Tibial nerve (tissue), 4 donors: Measurements from ENCODE around the gene SPAG9.

Experiments used
- EP300 ChIP-seq, 2 donors: sonication (generic); formaldehyde crosslinking; IDR thresholded peaks; one replicate each; pipeline ENCODE4 v1.6.1; 2017; ENCODE audit warnings: antibody characterized with exemption in 2 of 2, mild to moderate bottlenecking in 1 of 2
- POLR2A ChIP-seq, 2 donors: fragments of 450-650 bp; IDR thresholded peaks; one replicate each; pipeline ENCODE4 v1.6.1; 2017; ENCODE audit warnings: antibody characterized with exemption in 2 of 2, mild to moderate bottlenecking in 2 of 2, moderate library complexity in 2 of 2
- TF ChIP-seq, protein P1 (sequence below), 5 experiments: fragments of 200-600 bp in 3 of 5; fragments of 450-650 bp in 2 of 5; sonication (generic) in 3 of 5; IDR thresholded peaks; one replicate each; pipeline ENCODE4 v1.5.1; 2016 to 2019; ENCODE audit warnings: antibody characterized with exemption in 5 of 5, mild to moderate bottlenecking in 3 of 5, moderate library complexity in 2 of 5

DNA sequence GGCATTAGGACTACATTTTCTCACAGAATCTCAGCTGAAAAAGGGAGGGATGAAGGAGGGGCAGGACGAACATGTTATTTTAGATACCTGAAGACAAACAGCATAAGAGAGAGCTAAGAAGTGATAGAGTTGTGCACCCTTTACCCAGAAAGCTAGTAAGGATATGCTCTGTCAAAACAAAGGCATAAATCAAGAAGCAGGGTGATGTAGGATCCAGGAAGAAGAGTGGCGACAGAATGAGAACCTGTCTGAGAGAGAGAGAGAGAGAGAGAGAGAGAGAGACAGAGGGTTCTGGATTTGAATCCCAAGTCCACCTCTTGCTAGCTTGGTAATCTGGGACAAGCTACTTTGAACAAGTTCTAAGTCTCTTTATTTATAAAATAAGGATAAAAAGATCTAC lies 103.4 kb downstream of the SPAG9 start:
- TF ChIP-seq, protein P1, sequence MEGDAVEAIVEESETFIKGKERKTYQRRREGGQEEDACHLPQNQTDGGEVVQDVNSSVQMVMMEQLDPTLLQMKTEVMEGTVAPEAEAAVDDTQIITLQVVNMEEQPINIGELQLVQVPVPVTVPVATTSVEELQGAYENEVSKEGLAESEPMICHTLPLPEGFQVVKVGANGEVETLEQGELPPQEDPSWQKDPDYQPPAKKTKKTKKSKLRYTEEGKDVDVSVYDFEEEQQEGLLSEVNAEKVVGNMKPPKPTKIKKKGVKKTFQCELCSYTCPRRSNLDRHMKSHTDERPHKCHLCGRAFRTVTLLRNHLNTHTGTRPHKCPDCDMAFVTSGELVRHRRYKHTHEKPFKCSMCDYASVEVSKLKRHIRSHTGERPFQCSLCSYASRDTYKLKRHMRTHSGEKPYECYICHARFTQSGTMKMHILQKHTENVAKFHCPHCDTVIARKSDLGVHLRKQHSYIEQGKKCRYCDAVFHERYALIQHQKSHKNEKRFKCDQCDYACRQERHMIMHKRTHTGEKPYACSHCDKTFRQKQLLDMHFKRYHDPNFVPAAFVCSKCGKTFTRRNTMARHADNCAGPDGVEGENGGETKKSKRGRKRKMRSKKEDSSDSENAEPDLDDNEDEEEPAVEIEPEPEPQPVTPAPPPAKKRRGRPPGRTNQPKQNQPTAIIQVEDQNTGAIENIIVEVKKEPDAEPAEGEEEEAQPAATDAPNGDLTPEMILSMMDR (IDR thresholded peaks at IDR 0.05), result no peak
- no peak for TF ChIP-seq POLR2A (IDR thresholded peaks at IDR 0.05)
- no peak for TF ChIP-seq EP300 (IDR thresholded peaks at IDR 0.05)
